Urinary bladder (tissue), 4 donors: ENCODE data around the gene ALS2CL. TPM values are rescaled to one million over a fixed set of nuclear protein-coding genes. Genes with fewer than 3 reads are reported as not detected.

Experiments used
- DNase-seq: peaks from one replicate; pipeline ENCODE4 v3.0.0-alpha.2; 2015; ENCODE audit errors: extremely low spot score
- H3K27ac ChIP-seq: one replicate; pipeline ENCODE4 v1.5.1; 2013; ENCODE audit warnings: low read depth, mild to moderate bottlenecking, moderate library complexity
- H3K36me3 ChIP-seq: one replicate; pipeline ENCODE4 v1.6.1; 2013; ENCODE audit warnings: mild to moderate bottlenecking, moderate library complexity; ENCODE audit not compliant: insufficient read depth
- H3K4me1 ChIP-seq: one replicate; pipeline ENCODE4 v1.6.1; 2013; ENCODE audit warnings: mild to moderate bottlenecking, moderate library complexity; ENCODE audit not compliant: insufficient read depth
- H3K4me3 ChIP-seq: one replicate; pipeline ENCODE4 v1.5.1; 2013; ENCODE audit warnings: low read depth, low read length
- WGBS: extraction: QIAGEN DNeasy Blood & Tissue Kit; methylation state at CpG from one replicate; pipeline ENCODE4 v1.1.7; 2013; 5-methylcytosine and 5-hydroxymethylcytosine counted together
- polyA plus RNA-seq: library from polyadenylated mRNA; stranded (reverse); fragments of 200-250 nt; gene quantifications from one replicate; pipeline ENCODE4 v1.2.3, GENCODE V29; 2013
- small RNA-seq: library from RNA; depleted of rRNA; stranded (forward); fragments of <200 nt; gene quantifications from one replicate; pipeline ENCODE3, GENCODE V24; 2014
- total RNA-seq: library from RNA; depleted of rRNA; stranded (reverse); fragments of >200 nt; gene quantifications from one replicate; pipeline ENCODE4 v1.2.3, GENCODE V29; 2014
- donor health status: healthy with polysubstance abuse.
- donor health status: healthy.

Gene ALS2CL
- total and polyA plus RNA-seq, 2 donors, result 10.4 to 10.6 TPM

DNA sequence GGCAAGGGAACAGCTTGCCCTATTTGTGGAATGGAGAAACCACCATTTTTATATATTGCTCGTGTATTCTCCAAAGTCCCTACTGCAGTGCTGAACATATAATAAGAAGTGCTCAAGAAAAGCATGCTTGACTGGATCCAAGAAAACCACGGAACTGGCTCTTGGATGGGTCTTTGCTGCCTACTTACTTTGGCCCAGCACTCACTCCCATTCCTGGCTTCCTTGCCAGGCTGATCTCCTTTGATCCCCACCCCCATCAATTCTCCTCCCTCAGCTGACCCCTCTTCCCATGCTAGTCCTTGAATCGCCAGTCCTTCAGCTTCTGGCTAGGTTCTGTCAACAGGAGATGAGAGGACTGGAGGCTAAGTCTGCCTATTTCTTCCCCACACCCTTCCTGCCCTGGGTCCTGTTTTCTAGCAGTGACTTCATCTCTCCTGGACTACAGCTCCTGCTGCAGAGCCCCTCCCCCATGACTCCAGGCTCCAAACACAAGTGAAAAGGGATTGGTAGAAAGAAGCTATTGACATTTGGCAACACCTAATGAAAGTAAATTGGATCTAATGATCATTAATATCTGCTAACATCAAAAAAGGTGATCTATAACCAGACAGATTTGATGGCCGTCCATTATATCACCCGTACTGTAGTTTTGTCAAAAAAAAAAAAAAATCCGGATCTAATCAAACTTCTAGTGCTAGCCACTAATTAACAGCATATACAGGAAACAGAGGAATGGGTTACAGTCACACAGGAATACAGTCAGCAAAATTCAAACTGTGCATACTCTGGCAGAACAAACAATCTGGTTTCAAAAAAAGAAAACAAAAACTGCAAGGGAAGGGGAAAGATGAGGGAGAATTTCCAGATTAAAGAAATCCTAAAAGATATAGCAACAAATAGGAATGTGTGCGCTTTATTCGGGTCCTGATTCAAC, 73.4 kb downstream of the ALS2CL start:
- Histone ChIP-seq H3K4me1 (no peaks in the 10 kb centered on the region), H3K36me3 (no peaks in the 10 kb centered on the region), H3K4me3 (no peak overlapping the region), H3K27ac (no peak overlapping the region)
- 70% methylated on average over 8 of the region's 8 CpGs for WGBS
- DNase-seq, result no peak

Small RNAs within 50 kb of the gene (small RNA-seq; reads per million reads assigned to genes)
- not detected for gene RF00591

Other genes starting within 250 kb of the ALS2CL start
- 3.3 TPM for gene LTF, start 228.8 kb downstream of the ALS2CL start, total RNA-seq
- gene LTF, start 228.8 kb downstream of the ALS2CL start, polyA plus RNA-seq, result 0.66 TPM
- not detected for gene RTP3, start 195.7 kb downstream of the ALS2CL start, total RNA-seq
- not detected for gene RTP3, start 195.7 kb downstream of the ALS2CL start, polyA plus RNA-seq
- gene LRRC2, start 127.4 kb downstream of the ALS2CL start, total RNA-seq, result 4.3 TPM
- 4.2 TPM for gene LRRC2, start 127.4 kb downstream of the ALS2CL start, polyA plus RNA-seq
- gene FAM240A, start 81.2 kb downstream of the ALS2CL start, total RNA-seq, result not detected
- gene FAM240A, start 81.2 kb downstream of the ALS2CL start, polyA plus RNA-seq, result not detected
- 0.26 TPM for gene TMIE, start 7.7 kb upstream of the ALS2CL start, total RNA-seq
- 1.0 TPM for gene TMIE, start 7.7 kb upstream of the ALS2CL start, polyA plus RNA-seq
- gene PRSS50, start 24.2 kb upstream of the ALS2CL start, total RNA-seq, result 0.26 TPM
- 0.10 TPM for gene PRSS50, start 24.2 kb upstream of the ALS2CL start, polyA plus RNA-seq
- gene MYL3, start 169.8 kb upstream of the ALS2CL start, total RNA-seq, result 19.8 TPM
- gene MYL3, start 169.8 kb upstream of the ALS2CL start, polyA plus RNA-seq, result 4.0 TPM
- 11.5 TPM for gene PTH1R, start 184.0 kb upstream of the ALS2CL start, total RNA-seq
- gene PTH1R, start 184.0 kb upstream of the ALS2CL start, polyA plus RNA-seq, result 26.4 TPM